SW480 (cell line): ENCODE data around the gene OMA1.

Experiments used
- DNase-seq: peaks from one replicate; pipeline ENCODE4 v3.0.0-alpha.2; 2016; ENCODE audit warnings: low spot score

OMA1 gene

GRCh38 chr1:58457023-58457635, 89.4 kb downstream of the OMA1 start:
- no peak for DNase-seq

DNA sequence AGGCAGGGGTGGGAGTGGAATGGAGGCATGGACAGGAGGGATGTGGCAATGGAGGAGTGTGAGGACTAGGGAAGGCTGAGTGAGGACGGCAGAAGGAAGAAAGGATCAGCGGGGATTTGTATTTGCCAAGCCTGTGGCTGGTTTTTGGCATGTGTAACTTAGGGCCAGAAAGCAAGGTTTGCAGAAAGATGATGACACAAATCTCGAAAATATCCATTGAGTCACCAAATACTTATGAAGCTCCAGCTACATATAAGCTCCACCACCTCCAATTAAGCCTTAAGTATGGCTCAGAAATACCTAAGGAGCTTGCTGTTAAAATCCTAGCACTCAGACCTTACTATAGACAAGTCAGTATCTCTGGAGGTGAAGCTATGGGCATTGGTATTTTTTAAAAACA, 90.1 kb downstream of the OMA1 start:
- DNase-seq, result no peak

DNA sequence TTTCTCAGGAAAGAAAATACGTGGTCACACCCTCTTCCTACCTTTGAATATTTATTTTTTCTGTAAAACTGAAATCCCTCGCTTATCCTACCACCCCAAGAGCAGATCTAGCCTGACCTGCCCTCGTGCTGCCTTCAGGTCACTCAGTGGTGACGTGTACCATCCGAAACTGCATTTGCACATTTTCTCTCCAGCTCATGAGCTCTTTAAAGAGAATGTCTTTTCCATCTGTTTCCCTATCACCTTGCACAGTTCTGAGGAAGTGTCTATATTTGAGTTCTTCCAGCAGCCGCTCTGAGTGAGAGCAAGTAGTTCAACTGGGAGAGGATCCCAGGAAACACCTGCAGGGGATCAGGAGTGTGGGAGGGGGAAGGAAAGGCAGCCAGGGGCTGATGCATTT, 91.7 kb downstream of the OMA1 start:
- no peak for DNase-seq

GRCh38 chr1:58454385-58454784, 92.1 kb downstream of the OMA1 start:
- no peak for DNase-seq

DNA sequence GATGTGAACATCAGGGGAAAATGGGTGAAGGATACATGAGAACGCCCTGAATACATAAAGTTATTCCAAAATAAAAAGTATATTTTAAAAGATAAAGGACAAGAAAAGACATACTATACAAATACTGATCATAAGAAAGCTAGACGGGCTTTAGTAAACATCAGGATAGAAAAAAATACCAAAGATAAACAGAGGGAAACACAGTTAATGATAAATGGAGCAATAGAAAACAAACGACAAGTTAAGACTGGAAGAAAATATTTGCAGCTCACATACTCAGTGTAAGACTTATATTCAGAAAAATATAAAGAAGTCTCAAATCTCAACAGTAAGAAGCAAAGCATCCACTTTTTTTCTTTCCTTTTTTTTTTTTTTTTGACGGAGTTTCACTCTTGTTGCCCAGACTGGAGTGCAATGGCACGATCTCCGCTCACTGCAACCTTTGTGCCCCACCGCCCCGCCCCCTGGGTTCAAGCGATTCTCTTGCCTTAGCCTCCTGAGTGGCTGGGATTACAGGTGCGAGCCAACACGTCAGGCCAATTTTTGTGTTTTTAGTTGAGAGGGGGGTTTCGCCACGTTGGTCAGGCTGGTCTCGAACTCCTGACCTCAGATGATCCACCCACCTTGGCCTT, 94.8 kb downstream of the OMA1 start:
- DNase-seq, result no peak

DNA sequence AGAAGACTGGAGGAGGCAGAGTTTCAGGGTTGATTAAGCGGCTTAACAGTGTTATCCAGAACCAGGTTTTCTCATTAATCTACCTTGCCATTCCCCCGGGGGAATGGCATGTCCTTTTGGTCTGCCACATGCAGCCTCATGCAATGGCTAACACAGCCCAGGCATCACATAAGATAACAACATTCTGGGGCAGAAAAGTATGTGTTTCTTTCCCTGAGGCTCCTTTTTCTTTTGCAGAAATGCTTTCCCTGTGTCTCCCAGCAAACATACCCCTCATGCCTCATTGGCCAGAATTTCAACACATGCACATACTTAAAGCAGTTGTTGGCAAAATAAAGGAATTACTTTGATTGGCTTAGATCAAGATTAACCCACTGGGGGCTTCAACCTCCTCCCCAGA, 98.6 kb downstream of the OMA1 start:
- no peak for DNase-seq

DNA sequence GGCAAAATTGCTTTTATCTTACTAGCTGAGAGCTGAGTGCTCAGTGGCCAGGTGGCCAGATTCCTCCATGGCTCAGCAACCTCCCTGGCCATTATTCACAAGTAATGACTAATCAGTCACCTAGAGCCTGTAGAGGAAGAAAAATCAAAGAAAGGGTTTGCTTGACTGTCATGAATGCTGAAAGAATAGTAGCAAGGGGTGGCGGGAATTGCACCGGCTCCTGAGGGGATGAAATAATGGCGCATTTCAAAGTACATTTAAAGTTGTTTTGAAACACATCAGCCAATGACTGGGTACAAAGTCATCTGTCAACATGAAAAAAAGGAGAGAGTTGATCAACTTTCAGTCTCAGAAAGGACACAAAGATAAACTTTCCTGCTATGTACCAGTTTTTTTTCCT, 99.5 kb downstream of the OMA1 start:
- no peak for DNase-seq

- DNase-seq, result no peak
Measured at GRCh38 chr1:58446368-58446767, 100.2 kb downstream of the OMA1 start.

DNA sequence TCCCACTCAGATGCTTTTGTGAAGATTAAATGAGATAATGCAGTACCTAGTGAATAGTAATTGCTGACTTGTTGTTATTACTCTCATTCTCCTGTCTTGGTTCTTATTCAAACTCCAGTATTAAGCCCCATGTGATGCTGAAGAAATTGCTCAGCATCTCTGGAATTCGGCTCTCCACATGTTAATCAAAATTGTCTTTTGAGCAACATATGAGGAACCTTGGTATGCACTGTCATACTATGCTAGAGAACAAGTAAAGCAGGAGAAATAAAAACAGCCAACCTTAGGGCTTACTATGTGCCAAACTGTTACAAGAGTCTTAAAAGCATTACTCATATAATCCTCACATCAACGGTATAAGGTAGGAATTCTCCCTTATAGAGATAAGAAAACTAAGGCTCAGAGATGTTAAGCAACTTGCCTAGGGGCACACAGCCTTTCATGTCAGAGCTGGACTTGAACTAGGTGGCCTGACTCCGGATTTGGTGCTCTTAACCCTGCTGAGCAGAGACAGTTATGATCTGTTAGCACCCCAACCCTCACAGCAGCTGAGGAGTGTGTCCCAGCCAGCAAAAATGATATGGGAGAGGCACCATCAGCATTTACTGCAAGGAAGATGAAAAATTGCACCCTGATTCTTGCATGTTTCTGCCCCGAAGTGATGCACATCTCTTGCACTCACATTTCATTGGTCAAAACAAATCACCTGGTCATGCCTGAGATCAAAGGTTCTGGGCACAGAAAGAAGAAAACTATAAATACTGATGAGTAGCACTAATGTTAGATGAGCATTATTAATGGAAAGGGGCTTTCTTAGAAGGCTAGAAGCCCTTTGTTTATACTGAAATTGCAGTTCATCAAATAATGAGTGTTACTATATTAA, 102.3 kb downstream of the OMA1 start:
- DNase-seq, result no peak

GRCh38 chr1:58442114-58442513, 104.4 kb downstream of the OMA1 start:
- no peak for DNase-seq

DNA sequence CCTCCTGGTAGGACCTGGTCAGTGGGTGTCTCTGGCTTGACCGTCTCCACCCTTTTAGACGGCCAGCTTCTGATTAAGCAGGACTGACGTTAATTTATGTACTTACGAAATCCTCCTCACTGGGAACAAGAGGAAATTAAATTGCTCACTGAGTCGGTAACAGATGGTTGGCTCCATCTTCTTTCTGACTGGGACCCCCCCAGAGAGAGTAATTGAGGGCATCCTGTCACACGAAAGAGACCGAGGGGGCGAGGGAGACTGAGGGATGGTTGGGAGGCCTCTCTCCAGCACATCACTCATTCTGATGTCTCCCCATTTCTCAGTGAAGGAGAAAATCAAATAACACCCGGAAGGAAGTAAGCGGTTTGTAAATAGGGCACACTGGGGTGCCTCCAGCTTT, 104.8 kb downstream of the OMA1 start:
- no peak for DNase-seq

DNA sequence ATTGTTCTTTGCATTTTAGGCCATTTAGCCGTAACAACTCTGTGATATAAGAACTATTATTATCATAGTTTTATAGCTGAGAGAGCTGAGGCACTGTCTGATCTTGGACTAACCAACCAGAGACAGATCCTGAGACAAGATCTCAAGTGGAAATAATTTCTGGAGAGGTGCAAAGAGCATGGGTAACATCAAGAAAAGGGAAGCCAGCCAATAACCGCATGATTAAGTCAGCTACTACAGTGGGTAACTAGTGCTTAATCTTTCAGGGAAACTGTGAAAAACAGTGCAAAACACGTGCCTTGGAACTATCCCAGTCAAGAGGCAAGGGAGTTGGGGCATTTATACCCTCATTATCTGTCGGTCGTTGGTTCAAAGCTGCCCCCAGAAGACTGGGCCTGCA, 105.8 kb downstream of the OMA1 start:
- no peak for DNase-seq

DNA sequence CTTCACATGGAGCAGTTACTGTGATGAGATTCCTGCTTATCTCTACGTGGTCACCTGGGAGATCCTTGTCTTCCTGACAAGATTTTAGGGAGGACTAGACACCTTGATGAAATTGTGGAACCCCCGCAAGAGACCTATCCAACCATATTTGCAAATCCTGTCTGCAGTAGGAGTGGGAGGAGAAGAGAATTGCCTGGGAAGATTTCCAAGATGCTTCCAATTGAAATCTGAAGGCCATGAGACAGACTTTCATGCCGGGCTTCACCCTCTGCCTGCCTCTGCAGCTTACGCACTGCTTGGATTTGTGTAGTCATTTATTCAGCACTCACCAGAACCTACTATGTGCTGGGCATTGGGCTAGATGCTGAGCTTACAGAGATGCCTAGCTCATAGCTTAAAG, 106.6 kb downstream of the OMA1 start:
- no peak for DNase-seq

- DNase-seq, result no peak
Measured at GRCh38 chr1:58438468-58438867, 108.1 kb downstream of the OMA1 start.

DNA sequence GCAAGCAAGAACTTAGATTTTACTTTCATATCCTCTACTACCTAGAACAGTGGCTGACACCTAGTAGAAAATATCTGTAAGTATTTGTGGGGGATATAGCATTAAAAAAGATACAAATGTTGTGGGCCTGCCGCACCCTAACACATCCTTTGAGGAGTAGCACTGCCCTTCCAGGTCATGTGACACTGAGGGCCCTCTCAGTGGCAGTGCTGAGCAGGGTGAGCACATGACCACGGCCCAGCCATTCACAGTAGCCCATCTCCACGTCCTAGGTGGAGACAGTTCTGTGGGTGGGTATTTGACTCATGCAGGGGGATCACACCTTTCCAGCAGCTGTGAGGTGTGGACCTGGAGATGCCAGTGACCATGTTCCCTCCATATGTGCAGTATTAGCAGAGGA, 108.9 kb downstream of the OMA1 start:
- no peak for DNase-seq

DNA sequence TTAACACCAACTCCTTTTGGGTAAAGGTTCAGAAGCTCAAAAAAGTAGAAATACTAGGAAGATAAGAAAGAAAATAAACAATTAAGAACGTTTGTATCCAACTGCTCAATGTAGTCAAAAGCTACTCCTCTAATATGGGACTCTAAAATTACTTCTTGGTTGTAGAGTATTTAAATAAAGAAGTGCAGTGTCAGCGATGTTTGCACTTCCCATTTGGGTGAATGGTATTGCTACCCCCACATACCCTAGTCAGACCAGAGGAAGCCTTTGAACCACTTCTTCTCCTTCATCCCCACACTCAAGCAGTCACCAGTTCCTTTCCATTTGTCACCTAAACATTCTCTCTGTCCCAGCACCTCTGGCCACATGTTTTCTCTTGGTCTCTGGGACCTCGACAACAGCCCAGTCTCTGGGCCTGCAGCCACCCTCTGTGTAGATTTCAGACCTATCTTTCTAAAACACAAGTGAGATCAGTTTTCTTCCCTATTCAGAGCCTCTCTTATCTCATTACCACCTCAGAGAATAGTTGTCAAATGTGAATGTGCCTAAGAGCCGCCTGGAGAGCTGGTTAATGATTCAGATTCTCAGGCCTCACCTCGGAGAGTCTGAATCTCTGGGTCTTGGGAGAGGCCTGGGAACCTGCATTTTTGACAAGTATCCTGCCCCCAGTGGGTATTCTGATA, 109.8 kb downstream of the OMA1 start:
- DNase-seq, result no peak

- no peak for DNase-seq
Measured at GRCh38 chr1:58435376-58435775, 111.2 kb downstream of the OMA1 start.

GRCh38 chr1:58434607-58435006, 111.9 kb downstream of the OMA1 start:
- DNase-seq, result no peak

GRCh38 chr1:58434181-58434580, 112.3 kb downstream of the OMA1 start:
- no peak for DNase-seq

DNA sequence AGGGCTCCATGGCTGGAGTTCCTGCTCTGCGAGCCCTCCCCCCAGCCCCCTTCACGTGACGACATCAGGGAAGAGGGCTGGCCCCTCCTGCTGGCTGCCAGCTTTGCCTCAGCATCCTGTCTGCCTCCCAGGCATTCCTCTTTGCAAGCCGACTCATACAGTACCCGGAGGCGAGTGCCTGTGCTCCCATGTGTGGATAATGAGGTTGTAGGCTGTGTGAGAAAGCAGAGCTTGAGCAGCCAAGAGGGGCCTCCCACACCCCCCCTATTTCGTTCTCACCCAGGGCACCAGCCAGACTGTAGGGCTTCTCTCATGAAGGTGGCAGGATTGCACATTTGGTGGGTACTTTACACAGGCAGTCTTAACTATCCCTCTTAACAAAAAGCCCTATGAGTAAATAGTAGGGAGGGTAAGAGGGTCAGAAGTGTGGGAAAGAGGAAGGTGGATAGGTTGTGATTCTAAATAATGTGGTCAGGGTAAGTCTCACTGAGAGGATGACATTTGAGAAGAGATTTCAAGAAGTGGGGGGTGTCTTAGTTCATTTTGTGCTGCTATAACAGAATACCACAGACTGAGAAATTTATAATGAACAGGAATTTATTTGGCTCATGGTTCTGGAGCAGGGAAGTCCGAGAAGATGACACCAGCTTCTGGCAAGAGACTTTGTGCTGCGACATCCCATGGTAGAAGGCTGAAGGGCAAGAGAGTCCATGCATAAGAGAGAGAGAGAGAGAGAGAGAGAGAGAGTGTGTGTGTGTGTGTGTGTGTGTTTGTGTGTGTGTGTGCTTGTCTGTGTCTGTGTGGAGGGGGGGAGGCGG, 113.5 kb downstream of the OMA1 start:
- peak; percentile 8 for DNase-seq

- DNase-seq, result no peak
Measured at GRCh38 chr1:58431901-58432620, 114.5 kb downstream of the OMA1 start.
